NCI-H2029 (cell line): Measurements from ENCODE around the gene CDH13.
A peak's percentile ranks its signal among the peaks of the same experiment; 100 is the strongest.
"Not testable (repeated sequence)": the region's sequence is repeated elsewhere in the genome, so short reads cannot be mapped to it uniquely, and the experiment has no call there.

Experiments
- DNase-seq: peaks from one replicate; lab custom pipeline; 2025; lab: John Stamatoyannopoulos, UW

CDH13 gene

GRCh38 chr16:82891424-82891823, 264.7 kb downstream of the CDH13 start:
- DNase-seq, result no peak

DNA sequence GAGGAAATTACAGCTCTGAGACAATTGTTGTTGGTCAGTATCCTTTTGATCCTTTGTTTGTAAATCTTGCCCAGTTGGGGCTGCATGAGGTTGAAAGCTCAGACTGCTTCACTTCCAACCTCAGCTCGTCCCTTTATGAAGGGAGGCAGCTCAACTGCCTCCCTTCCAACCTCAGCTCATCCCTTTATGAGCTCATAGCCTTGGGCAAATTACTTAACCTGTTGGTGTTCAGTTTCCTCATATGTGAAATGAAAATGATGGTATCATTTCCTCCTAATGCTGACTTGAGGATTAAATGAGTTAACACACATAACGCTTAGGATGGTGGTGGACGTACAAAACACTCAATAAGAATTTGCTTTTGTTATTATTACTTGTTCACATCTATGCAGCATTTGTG, 265.1 kb downstream of the CDH13 start:
- no peak for DNase-seq

- DNase-seq, result no peak
These were observed 265.6 kb downstream of the CDH13 start for GRCh38 chr16:82892324-82892723.

- DNase-seq, result peak; percentile 19
These were observed 269.1 kb downstream of the CDH13 start for GRCh38 chr16:82895843-82896242.

DNA sequence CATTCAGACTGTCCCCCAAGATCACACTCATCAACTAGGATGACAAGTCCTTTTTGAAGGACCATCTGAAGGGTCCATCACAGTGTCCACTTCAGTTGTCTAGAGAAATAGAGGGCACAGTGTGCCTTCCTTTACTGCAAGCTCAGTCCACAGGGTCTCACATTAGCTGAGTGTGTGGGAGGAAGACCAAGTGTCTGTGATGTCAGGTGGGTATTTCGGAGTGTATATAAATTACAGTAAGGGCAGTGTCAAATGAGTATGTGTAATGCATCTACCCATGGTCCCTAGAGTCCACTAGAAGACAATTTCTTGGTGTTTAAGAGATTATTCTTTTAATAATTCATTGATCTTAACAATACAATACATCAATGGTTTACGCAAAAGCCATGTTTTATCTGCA, 272.2 kb downstream of the CDH13 start:
- DNase-seq, result no peak

DNA sequence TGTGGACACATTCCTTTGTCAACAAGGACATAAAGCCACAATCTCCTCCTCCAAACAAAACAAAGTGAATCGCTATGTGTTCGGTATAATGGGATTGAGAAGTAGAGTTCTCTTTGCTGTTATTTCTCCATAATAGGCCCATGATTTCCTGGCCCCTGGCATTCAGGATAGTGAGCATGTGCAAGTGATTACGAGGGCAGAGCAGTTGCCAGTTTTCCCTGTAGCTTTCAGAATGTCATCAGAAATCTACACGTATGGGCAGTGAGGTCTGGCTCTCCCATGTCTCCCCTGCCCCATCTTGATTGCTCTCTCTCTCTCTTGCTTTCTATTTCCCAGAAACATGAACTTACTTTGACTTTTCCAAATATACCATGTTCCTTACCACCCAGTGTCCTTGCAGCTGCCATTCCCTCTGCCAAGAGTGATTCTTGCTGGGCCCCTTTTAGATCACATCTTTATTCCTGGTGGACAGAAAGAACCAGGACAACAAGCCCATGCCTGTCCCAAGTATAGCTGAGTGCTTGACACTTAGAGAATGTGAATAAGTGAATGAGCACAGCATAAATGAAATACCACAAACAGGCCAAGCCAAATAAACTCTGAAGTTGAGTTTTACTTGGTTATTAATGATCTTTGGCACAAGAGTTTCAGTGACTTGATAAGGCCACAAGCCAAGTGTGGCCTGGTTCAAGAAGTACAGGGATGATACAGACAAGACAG, 273.1 kb downstream of the CDH13 start:
- DNase-seq, result no peak

DNA sequence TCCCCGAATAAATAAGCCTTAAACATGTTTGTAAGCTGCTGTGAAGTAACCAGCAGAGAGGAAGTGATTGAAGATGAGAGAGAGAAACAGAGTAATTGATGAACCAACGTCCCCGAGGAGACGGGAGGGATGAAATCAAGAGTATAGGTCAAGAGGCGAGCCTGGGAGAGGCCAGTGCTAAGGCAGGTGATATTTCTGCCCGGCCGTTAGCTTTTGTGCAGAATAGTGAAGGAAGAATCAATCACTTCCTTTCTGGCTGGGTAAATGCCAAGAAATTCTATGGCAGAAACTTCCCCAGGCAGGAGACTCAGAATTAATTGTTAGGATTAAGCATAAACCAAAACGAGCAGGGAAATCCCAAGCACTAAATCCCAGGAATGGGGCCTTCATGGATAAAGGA, 273.8 kb downstream of the CDH13 start:
- DNase-seq, result no peak

DNA sequence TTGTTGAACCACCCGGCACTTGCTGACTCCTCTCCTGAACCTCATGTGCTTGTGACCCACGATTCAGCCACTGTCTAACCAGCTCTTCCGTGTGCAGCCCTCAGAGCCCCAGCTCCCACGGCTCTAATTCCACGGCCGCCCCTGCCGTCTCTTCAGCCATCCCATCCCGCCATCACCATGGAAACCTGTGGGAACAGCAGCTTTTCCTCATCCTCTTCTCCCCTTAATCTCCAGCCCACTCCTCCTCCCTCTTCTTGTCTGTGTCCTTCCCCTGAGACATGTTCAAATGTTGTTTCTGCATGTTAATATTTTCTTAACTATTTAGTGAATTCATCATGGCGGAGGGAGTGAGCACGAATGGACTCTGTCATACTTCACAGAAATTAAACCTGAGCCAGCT, 285.2 kb downstream of the CDH13 start:
- DNase-seq, result no peak

DNA sequence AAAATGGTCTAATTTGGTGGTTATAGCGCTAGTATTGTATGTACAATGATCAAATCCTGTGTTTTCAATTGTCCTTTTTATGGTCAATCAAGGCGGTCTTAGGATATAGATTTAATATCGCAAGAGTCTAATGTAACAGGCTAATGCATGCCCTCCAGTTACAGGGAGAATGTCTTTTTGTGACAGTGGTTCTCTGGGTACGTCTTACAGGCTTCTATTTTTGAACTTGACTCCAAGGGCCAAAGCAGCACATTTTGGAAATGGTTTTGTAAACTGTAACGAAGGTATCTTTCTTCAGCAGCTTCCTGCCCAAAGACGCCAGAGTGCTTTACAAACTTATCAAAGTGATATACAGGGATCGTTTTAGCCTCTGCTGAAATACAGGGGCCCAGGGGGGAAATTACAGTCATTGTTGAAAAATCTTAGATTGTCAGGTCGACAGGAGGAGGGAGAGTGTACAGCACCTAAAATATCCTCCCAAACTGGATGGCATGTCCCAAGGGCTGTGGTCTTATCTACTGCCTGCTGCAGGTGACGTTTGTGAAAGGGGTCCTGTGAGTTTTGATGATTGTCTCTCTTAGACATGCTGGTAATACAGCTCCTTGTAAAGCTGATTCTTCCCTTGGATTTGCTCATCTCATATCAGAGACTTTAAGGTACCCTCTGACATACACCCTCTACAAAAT, 288.5 kb downstream of the CDH13 start:
- DNase-seq, result no peak

DNA sequence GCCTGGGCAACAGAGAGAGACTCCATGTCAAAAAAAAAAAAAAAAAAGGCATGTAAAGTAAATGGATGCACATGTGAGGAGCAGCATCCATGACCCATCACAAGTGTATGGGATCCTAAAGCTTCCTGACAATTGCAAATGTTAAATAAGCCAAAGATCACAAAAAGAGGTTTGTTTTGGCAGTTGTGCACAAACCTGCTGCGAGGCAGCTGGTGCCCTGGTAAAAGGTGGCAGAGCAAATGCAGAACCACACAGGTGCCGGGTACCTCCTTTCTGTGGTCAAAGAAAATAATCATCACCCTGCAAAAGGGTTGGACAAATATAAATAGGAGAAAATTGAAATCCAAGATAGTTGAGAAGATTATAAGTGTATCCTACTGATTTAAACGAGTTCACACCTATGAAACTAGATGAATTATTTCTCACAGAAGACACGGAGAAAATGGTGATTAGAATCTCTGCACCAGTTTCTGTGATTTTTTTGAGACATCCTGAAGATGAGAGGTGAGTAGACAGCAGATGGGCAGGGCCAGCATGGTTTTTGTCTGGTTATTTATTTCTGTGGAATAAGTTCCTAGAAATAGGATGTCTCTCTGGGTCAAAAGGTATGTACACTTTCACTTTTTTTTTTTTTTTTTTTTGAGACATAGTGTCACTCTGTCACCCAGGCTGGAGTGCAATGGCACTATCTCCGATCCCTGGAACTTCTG, 291.3 kb downstream of the CDH13 start:
- DNase-seq, result no peak

GRCh38 chr16:82924075-82924854, 297.5 kb downstream of the CDH13 start:
- no peak for DNase-seq

DNA sequence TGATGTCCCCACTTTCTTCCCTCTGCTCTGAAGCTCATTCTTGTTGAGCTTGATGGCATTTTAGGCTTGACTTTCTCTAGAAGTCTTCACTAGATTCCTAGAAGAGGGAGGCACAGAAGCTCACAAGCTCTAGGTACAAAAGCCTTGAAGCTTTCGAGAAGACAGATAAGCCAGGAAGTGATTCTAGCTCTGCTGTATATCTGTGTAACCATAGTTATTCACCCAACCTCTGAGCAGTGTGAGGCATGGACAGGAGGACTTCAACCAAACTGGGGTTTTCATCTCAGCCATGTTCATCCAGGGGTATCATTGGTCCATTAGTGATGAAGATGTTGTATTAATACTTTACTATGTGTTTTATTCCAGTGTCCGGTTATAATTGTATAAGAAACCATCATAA, 299.7 kb downstream of the CDH13 start:
- no peak for DNase-seq

DNA sequence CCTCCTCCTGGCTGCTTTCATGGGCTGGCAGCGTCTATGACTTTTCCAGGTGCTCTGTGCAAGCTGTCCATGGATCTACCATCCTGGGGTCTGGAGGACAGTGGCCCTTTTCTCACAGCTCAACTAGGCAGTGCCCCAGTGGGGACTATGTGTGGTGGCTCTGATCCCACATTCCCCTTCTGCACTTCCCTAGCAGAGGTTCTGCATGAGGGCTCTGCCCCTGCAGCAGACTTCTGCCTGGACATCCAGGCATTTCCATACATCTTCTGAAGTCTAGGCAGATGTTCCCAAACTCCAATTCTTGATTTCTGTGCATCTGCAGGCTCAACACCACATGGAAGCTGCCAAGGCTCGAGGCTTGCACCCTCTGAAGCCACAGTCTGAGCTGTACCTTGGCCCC, 307.2 kb downstream of the CDH13 start:
- DNase-seq, result not testable (repeated sequence)

DNA sequence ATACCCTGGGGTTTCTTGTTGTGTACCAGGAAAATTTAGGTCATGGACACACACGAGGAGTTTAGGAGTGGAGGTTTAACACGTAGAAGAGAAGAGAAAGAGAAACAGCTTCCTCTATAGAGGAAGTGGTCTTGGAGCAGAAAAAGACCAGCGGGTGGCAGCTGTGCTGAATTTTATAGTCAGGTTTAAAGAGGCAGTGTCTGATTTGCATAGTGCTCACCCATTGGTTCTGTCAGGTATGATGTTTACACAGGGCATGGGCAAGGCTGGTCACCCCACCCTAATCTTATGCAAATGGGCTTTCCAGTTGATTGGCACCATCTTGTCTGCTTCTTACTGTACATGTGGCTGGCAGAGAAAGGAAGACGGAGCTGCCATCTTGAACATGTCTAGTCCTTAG, 309.0 kb downstream of the CDH13 start:
- no peak for DNase-seq

- DNase-seq, result no peak
These were observed 310.3 kb downstream of the CDH13 start for GRCh38 chr16:82936941-82937551.

GRCh38 chr16:82937926-82938520, 311.3 kb downstream of the CDH13 start:
- DNase-seq, result no peak

DNA sequence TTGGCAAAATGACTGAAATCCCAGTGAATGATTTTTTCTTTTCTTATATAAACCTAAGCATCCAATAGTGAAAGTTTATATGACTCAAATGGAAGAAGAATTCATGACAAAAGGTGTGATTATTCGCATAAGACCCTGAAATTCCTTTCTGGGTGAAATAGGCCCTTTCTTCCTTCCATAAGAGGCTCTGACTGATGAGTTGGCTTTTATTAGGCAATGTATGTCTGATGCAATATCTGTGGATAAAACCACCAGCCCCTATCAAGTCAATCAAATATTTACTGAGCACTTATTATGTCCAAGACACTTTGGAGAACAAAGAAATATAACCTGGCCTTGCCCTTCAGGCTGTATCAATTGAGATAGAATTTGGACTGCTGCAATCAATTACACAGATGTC, 316.6 kb downstream of the CDH13 start:
- no peak for DNase-seq

DNA sequence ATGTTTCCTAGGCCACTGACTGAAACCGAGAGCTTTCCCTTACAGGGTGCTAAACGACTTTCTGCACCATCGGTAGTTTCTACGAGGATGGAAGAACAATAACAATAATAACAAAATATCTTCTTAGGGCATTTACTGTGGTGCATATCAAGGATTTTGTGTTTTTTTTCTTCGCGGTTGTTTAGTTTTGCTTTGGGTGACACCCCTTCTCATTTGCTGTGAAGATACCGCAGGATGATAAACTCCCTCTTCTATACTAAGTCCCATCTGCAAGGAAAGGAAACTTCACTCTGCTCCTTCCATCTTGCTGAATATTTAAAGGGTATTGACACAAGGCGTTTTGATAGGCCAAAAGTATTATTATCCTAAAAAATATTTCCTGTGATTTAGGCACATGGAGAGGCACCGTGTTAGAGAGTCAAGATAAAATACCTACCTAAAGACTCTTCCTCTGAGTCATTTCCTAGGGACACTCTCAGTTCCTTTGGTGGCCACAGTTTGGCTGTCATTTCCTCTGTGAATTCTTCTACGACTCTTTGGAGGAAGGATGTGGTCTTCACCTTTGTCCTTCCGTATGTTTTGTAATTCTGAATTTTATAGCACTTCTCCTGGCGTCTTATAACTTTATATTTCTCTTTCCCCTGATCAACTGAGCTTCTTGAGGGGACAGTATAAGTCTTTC, 318.8 kb downstream of the CDH13 start:
- no peak for DNase-seq

GRCh38 chr16:82947698-82948097, 320.9 kb downstream of the CDH13 start:
- no peak for DNase-seq

- no peak for DNase-seq
These were observed 322.2 kb downstream of the CDH13 start for GRCh38 chr16:82949016-82949415.

DNA sequence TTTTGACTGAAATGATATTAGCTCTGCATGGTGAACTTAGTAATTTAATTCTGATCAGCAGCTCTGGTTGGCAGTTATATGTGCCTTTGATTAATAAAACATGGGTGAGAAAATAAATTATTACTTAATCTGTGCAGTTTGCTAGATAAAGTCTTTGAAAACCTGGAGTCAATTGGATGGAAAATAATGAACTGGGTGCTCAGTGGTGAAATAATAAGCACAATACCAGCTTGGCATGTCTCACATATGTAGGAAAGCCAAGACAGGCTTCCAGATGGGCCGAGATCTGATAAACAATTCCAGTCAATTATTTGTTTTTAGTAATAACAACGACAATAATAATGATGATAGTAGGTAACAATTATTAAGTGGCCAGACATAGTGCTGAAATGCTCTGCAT, 326.7 kb downstream of the CDH13 start:
- no peak for DNase-seq
